TTC549 (cell line): Measurements from ENCODE around the gene KAT2B.
"Not testable (repeated sequence)": the region's sequence is repeated elsewhere in the genome, so short reads cannot be mapped to it uniquely, and the experiment has no call there.

Source experiments
- FAIRE-seq: peaks from 2 replicates; lab custom pipeline; 2012; peaks lifted over from hg19 to GRCh38; lab: Jason Lieb, UNC

The KAT2B gene

DNA sequence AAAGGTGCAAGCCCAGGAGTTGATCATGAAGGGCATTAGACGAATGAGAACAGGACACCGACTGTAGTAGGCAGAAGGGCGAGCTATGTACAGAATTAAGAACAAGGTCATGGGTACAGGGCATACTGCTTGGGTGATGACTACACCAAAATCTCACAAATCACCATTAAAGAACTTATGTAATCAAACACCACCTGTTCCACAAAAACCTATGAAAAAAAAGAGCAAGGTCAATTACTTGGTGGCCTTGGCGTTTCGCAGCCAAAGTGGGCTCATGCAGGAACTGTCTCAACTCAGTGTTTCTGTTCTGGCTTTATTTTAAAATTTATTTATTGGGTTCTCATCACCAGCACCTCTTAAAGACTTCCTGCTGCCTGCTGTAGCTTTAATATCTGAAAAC lies 2.1 kb downstream of the KAT2B start:
- no peak for FAIRE-seq

DNA sequence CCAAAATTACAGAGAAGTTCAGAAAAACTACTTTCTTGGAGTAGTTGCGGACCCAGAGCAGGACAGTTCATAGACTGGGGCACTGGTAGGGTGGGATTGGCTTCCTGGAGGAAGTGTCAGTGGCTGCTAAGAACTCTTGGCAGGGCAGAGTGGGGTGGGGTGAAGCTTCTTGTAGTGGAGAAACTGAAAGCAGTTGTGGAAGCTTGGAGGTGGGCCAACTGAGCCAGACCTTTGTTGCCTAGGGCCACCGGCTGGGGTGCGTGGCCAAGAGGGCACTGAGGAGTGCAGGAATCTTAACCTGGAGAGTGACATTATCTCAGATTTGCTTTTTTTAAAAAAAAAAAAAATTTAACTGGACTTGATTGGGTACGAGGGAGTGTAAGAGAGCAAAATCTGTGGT lies 3.1 kb downstream of the KAT2B start:
- FAIRE-seq, result no peak

DNA sequence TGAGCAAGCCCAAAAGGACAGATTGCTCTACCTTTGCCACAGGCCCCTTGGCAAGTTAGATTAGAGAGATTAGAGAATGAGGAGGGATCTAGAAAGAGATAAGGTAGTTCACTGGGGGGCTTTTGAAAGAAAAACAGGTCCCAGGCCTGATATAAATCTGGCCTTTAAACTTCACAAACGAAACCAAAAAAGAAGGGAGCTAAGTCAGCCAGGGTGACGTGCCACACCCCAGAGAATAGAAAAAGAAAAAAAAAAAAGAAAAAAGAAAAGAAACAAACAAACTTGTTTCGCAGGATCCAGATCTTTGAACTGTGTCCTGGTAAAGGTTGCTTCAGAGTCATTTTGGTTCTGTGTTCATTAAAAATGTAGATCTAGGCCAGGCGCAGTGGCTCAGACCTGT lies 3.6 kb downstream of the KAT2B start:
- no peak for FAIRE-seq

DNA sequence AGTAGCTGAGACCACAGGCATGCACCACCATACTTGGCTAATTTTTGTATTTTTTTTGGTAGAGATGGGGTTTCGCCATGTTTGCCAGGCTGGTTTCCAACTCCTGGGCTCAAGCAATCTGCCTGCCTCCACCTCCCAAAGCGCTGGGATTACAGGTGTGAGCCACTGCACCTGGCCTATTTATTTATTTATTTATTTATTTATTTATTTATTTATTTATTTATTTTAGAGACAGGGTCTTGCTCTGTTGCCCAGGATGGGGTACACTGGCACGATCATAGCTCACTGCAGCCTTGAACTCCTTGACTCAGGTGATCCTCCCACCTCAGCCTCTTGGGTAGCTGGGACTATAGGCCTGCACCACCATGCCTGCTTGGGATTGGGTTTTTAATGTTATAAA lies 4.9 kb downstream of the KAT2B start:
- FAIRE-seq, result not testable (repeated sequence)

DNA sequence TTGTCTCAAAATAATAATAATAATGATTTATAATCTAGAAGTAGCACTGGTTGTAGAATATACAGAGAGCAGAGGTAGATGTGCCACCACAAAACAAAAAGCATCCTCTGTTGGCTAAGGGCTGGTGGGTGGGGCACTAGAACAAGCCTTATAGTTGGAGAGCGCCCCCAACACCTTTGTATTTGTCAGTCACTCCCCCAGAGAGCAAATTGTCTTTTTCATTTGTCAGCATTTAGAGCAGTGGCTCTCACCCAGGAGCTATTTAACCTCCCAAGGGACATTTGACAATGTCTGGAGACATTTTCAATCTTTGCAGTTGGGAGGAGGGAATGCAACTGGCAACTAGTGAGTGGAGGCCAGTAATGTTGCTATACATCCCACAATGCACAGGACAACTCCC lies 6.3 kb downstream of the KAT2B start:
- FAIRE-seq, result no peak

DNA sequence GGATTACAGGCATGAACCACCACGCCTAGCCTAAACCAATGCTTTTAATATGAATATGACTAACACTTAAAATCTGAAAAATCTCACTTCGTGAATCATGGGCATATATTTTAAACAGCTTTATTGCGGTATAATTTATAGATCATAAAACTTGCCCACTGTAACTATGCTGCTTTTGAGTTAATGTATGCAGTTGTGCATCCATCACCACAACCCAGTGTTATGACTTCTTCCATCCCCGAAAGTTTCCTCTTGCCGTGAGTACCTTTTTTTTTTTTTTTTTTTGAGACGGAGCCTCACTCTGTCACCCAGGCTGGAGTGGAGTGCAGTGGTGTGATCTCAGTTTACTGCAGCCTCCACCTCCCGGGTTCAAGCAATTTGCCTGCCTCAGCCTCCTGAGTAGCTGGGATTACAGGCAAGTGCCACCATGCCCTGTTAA lies 7.1 kb downstream of the KAT2B start:
- no peak for FAIRE-seq

DNA sequence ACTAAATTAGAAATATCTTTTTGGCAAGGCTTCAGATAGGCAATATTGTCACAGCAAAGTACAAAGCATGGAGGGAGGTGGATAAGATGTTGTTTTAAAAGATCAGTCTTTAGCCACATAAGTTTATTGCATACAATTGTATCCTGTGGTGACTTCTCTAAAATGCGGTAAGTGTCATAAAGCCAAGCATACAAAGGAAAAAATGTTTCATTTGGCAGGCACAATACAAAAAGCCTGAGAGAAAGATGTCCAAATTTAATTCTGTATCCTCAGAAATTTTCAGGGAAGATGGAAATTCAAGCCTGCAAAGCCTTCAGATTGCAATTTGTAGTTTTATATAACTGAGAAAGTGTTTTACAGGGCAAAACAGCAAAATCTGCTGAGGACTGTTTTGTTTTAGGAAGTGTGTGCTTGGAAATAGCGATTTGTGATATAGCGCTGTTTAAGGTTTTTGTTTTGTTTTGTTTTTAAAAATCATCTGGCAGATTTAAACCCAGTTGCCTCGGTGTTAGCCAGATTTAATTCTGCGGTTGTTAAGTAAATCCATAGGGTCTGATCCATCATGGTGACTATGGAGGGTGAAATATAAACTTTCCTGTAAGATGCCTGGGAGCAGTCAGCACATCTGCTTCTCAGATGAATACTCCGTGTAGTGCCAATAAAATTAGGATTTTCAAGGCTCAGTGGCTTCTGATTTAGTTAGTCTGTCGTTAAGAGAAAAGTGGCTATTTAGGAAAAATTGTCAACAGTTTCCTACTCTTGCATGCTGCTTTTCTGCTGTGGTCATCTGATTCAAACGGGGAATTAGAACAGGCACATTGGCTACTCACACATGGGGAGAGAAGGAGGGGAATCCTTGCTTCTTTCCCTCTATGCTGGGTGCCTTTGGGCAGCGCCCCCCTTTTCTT lies 8.0 kb downstream of the KAT2B start:
- FAIRE-seq, result no peak

DNA sequence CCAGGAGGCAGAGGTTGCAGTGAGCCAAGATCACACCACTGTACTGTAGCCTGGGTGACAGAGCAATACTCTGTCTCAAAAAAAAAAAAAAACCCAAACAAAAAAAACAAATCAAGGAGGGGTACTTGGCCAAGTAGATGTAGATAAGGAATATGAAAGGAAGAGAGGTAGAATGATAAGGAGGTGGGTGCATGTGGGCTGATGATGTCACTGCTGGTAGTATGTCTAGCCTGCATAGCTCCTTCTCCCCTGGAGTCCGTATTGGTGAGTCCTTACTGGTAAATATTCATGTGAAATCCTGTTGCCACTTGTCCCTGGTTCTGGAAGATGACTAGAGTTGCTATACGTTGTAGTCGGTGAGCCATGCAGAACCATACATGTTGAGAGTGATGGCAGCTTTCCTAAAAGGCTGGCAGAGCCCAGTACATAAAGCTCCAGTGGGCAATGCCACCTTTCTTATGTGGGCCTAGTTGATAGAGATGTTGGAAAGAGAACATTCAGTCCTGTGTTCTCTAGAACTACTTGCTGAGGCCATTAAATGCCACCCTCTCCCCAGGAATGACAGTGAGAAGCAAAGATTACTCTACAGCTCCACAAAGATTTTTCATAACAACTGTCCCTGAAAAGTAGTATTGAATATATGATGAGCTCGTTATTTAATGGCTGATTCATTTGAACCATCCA lies 11.0 kb downstream of the KAT2B start:
- FAIRE-seq, result no peak

DNA sequence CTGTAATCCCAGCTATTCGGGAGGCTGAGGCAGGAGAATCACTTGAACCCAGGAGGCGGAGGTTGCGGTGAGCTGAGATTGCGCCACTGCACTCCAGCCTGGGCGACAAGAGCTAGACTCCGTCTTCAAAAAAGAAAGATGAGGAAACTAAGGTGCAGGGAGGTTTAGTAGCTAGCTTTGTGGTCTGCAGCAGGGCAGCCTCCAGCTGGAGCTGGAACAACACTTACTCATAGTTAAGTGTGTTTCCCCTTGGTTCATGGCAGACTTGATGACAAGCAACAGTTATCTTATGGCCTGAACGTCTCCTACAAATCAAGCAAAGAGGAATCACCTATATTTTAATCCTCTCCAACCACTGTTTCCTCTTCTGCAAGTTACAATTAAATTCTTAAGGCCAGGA lies 12.6 kb downstream of the KAT2B start:
- FAIRE-seq, result no peak

DNA sequence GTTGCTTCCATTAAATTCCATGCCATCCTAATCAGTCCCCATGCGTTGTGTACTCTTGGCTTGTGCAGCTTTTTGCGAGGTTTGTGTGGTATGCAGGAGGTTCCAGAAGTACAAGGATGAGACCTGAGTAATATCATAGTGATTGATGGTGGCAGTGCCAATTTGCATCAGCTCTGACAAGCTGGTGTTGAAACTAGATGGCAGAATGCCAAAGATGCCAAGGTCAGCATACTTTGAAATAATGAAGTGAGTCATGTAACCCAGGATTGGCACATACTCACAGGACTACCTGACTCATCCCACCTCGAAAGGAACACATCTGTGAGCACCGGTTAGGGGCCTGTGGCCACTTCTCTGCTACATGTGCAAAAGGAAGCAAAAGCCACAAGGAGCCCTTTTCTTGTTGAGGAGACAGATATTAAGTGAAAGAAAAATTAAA lies 14.3 kb downstream of the KAT2B start:
- FAIRE-seq, result no peak

DNA sequence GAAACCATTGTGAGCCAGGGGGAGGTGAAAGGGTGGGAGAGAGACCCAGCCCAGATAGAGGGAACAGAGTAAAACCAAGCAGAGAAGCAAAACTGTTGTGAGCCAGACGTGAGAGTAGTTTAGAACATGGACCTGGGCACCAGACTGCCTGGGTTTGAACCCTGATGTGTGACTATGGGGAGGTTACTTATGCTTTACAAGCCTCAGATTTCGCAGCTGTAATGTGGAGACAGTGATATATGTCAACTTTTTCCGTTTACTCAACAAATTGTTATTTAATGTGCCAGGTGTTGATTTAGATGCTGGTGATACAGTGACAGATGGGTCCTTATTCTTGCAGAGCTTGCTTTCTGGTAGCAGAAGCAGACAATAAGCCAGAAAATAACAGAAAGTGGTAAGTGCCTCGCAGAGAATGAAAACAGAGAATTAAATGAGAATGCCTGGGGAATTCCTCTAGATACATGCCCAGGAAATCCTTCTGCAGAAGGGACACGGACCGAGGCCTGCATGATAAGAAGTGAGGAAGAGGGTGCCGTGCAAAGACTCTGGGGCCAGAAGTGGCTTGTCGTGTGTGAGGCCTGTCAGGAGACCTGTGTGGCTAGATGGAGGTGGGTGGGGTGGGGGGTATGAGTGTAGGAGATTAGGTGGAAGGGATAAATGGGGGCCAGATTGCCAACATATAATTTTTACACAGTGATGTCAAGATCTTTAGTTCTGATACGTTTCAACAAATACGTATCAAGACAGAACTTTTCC lies 15.0 kb downstream of the KAT2B start:
- no peak for FAIRE-seq

DNA sequence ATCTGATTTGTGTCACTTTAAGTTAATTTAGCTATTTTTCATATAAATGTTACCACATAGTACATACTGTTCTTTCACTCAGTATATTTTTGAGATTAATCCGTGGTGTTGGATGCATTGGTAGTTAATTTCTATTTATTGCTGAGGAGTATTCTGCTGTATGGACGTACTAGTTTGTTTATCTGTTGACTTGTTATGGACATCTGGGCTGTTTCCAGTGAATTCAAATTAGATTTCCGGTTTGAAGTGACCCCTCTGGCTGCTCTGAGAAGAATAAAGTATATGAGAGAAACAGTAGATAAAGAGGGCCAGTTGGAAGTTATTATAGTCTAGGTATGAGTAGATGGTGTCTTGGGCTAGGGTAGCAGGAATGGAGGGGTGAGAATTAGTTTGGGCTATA lies 15.6 kb downstream of the KAT2B start:
- FAIRE-seq, result no peak

DNA sequence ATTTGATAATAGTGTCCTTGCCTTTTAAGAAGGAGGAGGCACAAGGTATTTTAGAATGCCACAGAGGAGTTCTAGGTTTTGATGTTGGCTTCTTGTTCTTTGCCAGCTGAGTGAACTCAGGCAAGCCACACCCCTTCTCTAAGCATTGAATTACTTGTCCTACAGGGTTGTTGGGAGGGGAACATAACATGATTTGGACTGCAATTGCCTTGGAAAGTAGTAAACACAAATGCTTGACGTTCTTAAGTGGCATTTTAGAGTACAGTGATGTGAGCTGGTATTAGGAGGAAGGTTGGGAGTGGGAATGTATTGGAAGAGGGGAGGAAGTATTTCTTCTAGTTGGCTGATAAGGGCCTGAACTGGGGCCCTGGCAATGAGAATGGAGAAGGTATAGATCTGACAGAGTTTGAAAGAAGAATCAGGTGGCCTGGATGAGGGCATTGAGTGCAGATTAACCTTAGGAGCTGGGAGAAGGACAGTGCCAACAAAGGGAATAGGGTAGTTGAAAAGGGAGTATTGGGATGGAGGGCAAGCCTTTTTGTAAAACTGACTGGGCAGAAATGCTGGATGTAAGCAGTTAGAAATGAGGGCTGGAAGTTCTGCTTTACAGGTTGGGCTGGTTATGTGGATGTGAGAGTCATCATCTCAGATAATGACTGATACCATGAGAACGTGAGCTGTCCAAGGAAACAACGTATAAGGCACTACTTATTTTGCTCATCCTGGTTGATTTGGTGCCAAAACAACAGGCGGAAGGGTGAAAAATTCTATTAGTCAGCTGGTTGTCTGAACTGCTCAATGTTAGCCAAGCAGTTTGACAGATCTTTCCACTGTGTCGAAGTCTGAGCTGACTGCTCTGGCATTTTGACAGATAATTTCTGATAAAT lies 16.7 kb downstream of the KAT2B start:
- no peak for FAIRE-seq

DNA sequence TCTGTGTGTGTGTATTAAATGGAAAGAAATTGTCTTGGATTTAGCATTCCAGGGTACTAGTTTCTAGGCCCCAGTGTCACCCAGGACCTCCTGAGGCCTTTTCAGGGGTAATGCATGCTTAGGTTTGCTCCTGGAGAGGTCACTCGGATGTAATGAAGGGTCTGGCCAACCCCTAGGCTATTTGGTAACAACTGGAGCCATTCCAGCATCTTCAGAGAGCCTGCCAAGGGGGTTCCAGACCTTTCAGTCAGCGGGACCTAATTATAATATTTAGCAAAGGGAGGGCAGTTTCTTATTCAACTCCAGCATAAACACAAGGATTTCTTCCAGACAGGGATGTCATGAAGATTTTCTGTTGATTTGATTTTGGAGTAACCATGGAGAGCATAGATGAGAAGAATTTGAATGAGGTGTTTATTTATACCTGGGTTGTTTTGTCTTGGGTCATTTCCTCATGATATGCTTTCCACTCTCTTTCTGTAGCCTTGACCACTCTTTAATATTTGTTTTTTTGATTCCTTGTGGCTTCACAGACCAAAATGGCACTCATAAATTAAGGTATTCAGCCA lies 17.4 kb downstream of the KAT2B start:
- FAIRE-seq, result no peak

DNA sequence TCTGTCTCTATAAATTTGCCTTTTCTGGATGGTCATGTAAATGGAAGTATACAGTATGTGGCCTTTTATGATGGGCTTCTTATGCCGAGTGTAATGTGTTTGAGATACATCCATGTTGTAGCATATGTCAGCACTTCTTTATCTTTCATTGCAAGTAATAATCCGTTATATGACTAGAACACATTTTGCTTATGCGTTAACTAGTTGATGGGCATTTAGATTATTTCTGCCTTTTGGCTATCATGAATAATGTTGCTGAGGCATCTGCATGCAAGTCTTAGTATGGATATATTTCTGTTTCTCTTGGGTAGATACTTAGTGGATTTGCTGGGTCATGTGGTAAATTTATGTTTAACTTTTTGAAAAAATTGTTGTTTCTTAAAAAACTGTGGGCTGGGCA lies 19.7 kb downstream of the KAT2B start:
- FAIRE-seq, result no peak

DNA sequence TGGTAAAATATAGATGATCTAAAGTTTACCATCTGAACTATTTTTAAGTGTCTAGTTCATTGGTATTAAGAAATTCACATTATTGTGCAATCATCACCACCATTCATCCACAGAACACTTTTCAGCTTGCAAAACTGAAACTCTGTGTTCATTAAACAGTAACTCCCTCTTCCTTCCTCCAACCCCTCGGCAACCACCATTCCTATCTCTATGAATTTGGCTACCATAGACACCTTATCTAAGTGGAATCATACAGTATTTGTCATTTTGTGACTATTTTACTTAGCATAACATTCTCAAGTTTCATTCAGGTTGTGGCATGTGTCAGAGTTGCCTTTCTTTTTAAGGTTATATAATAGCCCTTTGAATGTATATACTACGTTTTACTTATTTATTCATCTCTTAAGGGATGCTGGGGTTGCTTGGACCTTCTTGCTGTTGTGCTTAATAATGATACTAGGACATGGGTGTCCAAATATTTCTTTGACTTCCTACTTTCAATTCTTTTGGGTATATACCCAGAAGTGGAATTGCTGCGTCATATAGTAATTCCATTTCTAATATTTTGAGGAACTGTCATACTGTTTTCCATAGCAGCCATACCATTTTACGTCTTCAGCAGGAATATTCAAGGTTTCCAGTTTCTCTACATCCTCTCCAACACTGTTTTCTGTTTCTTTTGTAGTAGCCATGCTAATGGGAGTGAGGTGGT lies 20.9 kb downstream of the KAT2B start:
- FAIRE-seq, result no peak

DNA sequence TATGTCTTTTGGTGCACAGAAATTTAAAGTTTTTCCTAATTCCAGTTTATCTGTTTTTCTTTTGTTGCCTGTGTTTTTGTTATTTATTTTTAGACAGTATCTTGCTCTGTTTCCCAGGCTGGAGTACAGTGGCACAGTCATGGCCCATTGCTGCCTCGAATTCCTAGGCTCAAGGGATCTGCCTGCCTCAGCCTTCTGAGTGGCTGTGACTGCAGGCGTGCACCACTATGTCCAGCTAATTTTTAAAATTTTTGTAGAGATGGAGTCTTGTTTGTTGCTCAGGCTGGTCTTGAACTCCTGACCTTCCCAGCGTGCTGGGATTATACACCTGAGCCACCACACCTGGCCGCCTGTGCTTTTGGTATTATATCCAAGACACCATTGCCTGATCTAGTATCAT lies 22.8 kb downstream of the KAT2B start:
- no peak for FAIRE-seq

DNA sequence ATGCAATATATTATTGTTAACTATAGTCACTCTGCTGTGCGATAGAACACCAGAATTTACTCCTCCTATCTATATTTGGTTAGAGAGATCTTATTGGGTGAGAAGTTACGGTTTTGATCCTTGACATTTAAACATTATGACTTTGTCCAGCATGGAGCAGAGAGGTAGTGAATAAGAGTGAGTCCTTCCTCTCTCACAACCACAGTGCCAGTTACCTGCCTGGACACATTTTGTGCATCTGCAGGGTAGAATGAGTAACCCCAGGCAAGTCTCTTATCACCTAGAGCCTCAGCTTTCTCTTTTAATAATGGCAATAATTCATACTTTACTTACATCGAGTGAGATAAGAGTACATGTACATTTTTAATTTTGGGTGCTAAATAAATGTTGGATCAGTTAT lies 24.1 kb downstream of the KAT2B start:
- no peak for FAIRE-seq

DNA sequence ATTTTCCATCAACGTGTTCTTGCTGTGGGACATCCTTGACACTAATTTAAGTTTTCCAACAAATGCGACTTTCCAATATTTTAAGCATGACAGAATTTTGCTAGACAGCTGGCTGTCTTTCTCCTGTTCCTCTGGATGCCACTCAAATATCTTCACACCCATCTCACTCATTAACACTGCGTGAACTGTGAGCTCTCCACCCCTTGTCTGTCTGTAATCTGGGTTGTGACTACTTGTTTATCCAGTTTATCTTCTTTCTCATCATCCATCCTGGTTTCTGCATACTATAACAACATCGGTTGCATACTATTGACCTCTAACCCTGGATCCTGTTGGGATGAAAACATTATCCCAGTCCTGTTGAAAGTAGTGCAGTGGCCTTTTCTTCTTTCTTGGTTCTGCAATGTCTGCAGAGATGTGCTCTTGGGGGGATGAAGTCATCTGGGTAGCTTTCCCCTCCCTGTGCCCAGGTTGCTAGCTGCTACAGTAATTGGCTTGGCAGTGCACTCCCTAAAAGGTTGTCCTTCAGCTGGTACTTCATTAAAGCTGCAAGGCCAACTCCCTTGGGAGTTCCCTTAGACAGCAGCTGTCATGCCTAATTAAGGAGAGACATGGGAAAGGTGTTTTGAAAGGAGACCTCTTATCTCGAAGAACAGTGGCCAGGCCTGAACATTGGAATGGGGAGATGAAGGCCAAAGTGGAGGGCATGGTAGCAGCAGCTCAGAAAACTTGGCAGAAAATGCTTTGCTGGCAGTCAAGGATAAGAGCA lies 24.7 kb downstream of the KAT2B start:
- no peak for FAIRE-seq

DNA sequence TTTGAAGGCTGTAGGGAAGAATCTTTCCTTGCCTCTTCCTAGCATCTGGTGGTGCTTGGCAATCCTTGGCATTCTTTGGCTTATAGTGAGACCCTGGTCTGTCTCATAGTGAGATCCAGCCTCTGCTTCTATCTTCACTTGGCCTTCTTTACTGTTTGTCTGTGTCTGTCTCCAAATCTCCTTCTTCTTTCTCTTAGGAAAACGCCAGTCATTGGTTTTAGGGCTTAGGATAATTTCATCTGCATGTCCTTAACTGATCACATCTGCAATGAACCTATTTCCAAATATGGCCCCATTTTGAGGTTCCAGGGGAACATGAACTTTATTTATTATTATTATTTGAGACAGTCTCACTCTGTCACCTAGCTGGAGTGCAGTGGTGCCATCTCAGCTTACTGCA lies 25.8 kb downstream of the KAT2B start:
- no peak for FAIRE-seq
